ENCODE data around the gene ANKRD34A. TPM values are rescaled to one million over a fixed set of nuclear protein-coding genes. Genes with fewer than 3 reads are reported as not detected.

The ANKRD34A gene
- total and polyA plus RNA-seq, 2 of the 4 experiments (the other 2 are of a cell fraction) = 0.90 to 1.9 TPM

GRCh38 chr1:146010126-146010738 is 45.9 kb upstream of the ANKRD34A start:
- H3K4me3 ChIP-seq (ENCODE audit: insufficient read depth, low read depth, low read length) = no peak overlapping the region
- no peak overlapping the region for H4K8ac ChIP-seq (ENCODE audit: low read depth in 2 of 2, low read length in 2 of 2)
- H3K14ac ChIP-seq (replicated peaks; ENCODE audit: low read depth, low read length) = no peak overlapping the region
- no peaks in the 10 kb centered on the region for H4K20me1 ChIP-seq (ENCODE audit: insufficient read depth, low read length)
- no peak for TF ChIP-seq FOS (IDR thresholded peaks at IDR 0.05; ENCODE audit: low read depth, low read length)
- no peak for TF ChIP-seq MAZ (IDR thresholded peaks at IDR 0.05; ENCODE audit: borderline replicate concordance, low read depth, low read length)
- no peak for TF ChIP-seq NFE2L2 (IDR thresholded peaks at IDR 0.05; ENCODE audit: low read depth, low read length)
- no peak for TF ChIP-seq SMC3 (IDR thresholded peaks at IDR 0.05; ENCODE audit: low read depth, low read length)
- TF ChIP-seq MAFK (IDR thresholded peaks at IDR 0.05; ENCODE audit: low read depth, low read length) = no peak
- TF ChIP-seq POLR2A (IDR thresholded peaks at IDR 0.05; ENCODE audit: low read depth, low read length) = no peak
- TF ChIP-seq RAD21 (IDR thresholded peaks at IDR 0.05; ENCODE audit: low read length) = no peak
- TF ChIP-seq BHLHE40 (IDR thresholded peaks at IDR 0.05; ENCODE audit: low read depth, low read length) = no peak
- TF ChIP-seq MXI1 (IDR thresholded peaks at IDR 0.05; ENCODE audit: borderline replicate concordance, low read depth, low read length) = no peak
- no peak overlapping the region for H4K5ac ChIP-seq (ENCODE audit: low read depth, low read length)
- in situ Hi-C loops (cut with MboI; ENCODE audit: low sequenced_read_pairs) = loop anchor here (5.0 kb wide), 1 partner anchor 163 kb away; the partner anchor contains the start of gene NUDT17
- H2BK20ac ChIP-seq (ENCODE audit: low read depth, low read length) = no peak overlapping the region
- no peak overlapping the region for H2BK5ac ChIP-seq (ENCODE audit: low read depth, low read length, poor library complexity, severe bottlenecking)
- no peak overlapping the region for H3K27ac ChIP-seq (ENCODE audit: insufficient read depth, low read length)
- H3K27me3 ChIP-seq (ENCODE audit: control insufficient read depth, insufficient read depth, low read length) = no peaks in the 10 kb centered on the region
- no peaks in the 10 kb centered on the region for H3K36me3 ChIP-seq (ENCODE audit: control insufficient read depth, insufficient read depth, low read length)
- H3K9me3 ChIP-seq (ENCODE audit: control insufficient read depth, insufficient read depth, low read length) = no peaks in the 10 kb centered on the region
- no peak overlapping the region for H2AFZ ChIP-seq (replicated peaks; ENCODE audit: low read length, poor library complexity)
- BruUV-seq (replicated peaks) = no TSS peak
- H4K91ac ChIP-seq (ENCODE audit: insufficient read depth, low read depth, low read length) = no peak overlapping the region
- H3K56ac ChIP-seq (ENCODE audit: extremely low read depth, insufficient read depth, low read length) = no peak overlapping the region
- ChIA-PET CTCF (interaction anchor here (0.6 to 0.8 kb wide), 2 partner anchors 164 to 165 kb away, joined by 3 read pairs; no protein-coding TSS in a partner anchor), POLR2A (ENCODE audit: unreplicated experiment) (no interaction called here)
- no peaks in the 10 kb centered on the region for H3K79me1 ChIP-seq (ENCODE audit: low read depth in 1 of 2, low read length in 2 of 2)
- dilution Hi-C loops (cut with HindIII; ENCODE audit: low sequenced_read_pairs, unreplicated experiment) = no loop called here
- H3K23ac ChIP-seq (ENCODE audit: low read depth, low read length) = no peak overlapping the region
- no peak overlapping the region for H3K9ac ChIP-seq (ENCODE audit: low read depth, low read length)
- no peak overlapping the region for H3K4me2 ChIP-seq (ENCODE audit: low read depth, low read length)
- no peak overlapping the region for H2AK5ac ChIP-seq (ENCODE audit: low read depth, low read length)
- no peak overlapping the region for H2BK120ac ChIP-seq (ENCODE audit: low read depth, low read length)
- H3K9me1 ChIP-seq (ENCODE audit: insufficient read depth, low read length) = no peaks in the 10 kb centered on the region
- H2BK15ac ChIP-seq (ENCODE audit: low read depth, low read length) = no peak overlapping the region
- DNase-seq (no peak), ATAC-seq (ENCODE audit: low read depth) (no peak)
- H3K4me1 ChIP-seq (ENCODE audit: control insufficient read depth, insufficient read depth, low read length) = 0 out of 2 replicates have a peak, but pooled peaks cover 2% of the 10 kb centered on the region
- H3K18ac ChIP-seq (ENCODE audit: low read depth, low read length) = no peak overlapping the region
- H3K4ac ChIP-seq (ENCODE audit: low read depth, low read length) = no peak overlapping the region
- 94% methylated on average over 6 of the region's 8 CpGs; no CpG with 5 or more reads in 1 of the 2 experiments for WGBS, 2 experiments (ENCODE audit: extremely low coverage in 2 of 2, insufficient read length in 1 of 2)
- intact Hi-C loops (cut with micrococcal nuclease) = no loop called here
- H2AK9ac ChIP-seq (replicated peaks; ENCODE audit: low read depth, low read length, poor library complexity) = no peak overlapping the region

Data from IMR-90 (cell line).